Central memory CD8-positive, alpha-beta T cell (primary cell): ENCODE measurements around the gene HCK.

Source experiments
- ATAC-seq: fragments of 150-1000 bp; cut with Tn5 transposase; replicated peaks from 2 replicates; pipeline ENCODE4 v1.10.0; 2022; ENCODE audit warnings: mild to moderate bottlenecking, moderate FRiP score, moderate number of reproducible peaks; ENCODE audit not compliant: poor library complexity, severe bottlenecking; ENCODE audit errors: extremely low read depth
- DNase-seq, 2 donors: peaks; one replicate each; pipeline ENCODE4 v3.0.0; 2021; ENCODE audit warnings: low spot score in 2 of 2
- H3K27ac Mint-ChIP-seq: one replicate; pipeline ENCODE4 v1.8.0; 2022; ENCODE audit warnings: low read depth, mild to moderate bottlenecking, moderate library complexity, mixed read lengths
- H3K27me3 Mint-ChIP-seq: one replicate; pipeline ENCODE4 v1.8.0; 2022; ENCODE audit warnings: mixed read lengths
- H3K36me3 Mint-ChIP-seq: one replicate; pipeline ENCODE4 v1.8.0; 2022; ENCODE audit warnings: mild to moderate bottlenecking, moderate library complexity, mixed read lengths; ENCODE audit not compliant: insufficient read depth
- H3K4me1 Mint-ChIP-seq: one replicate; pipeline ENCODE4 v1.8.0; 2022; ENCODE audit warnings: mixed read lengths
- H3K4me3 Mint-ChIP-seq: one replicate; pipeline ENCODE4 v1.8.0; 2022; ENCODE audit warnings: mild to moderate bottlenecking, moderate library complexity, mixed read lengths
- H3K9me3 Mint-ChIP-seq: one replicate; pipeline ENCODE4 v1.8.0; 2022; ENCODE audit warnings: mixed read lengths

The HCK gene

DNA sequence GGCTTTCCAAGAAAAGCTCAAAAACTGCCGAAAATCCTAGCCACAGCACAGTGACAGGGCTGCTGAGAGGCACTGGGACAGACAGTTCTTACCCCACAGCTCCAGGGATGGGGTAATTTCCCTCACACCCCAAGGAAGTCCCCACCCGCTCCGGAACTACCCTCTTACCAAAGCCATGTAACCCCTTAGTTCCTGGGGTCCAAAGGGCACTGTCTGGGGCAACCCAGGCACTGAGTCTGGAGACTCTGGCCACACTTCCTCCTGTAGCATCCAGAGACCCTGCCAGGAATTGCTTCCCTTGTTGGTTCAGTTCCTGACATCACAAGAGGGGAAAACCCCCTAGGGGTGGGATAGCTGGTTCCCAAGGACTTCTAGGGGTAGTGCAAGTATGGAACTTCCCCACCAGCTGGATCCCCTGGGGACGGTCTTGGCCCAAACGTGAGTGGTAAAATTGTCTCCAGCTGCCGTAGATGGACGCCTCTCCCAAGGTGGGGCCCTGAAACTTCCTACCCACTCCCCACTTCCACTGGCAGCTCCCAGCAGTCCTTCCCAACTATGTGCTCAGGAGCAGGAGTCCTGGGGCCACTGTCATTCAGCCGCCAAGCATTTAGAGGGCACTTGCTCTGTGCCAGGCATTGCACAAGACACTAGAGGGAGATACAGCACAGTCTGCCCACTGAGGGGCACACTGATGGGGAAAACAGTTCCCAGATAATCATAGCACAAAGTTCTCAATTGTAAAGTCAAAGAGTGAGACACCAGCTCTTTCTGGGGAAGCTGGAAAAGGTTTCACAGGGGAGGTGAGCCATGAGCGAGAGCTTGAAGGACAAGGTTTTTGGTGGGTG lies 17.2 kb upstream of the HCK start:
- DNase-seq (no peak), ATAC-seq (no peak)
- Mint-ChIP-seq H3K4me3 (no peak overlapping the region), H3K27me3 (peaks cover 73% of the 10 kb centered on the region), H3K4me1 (no peaks in the 10 kb centered on the region), H3K36me3 (no peaks in the 10 kb centered on the region), H3K27ac (no peak overlapping the region), H3K9me3 (no peaks in the 10 kb centered on the region)

DNA sequence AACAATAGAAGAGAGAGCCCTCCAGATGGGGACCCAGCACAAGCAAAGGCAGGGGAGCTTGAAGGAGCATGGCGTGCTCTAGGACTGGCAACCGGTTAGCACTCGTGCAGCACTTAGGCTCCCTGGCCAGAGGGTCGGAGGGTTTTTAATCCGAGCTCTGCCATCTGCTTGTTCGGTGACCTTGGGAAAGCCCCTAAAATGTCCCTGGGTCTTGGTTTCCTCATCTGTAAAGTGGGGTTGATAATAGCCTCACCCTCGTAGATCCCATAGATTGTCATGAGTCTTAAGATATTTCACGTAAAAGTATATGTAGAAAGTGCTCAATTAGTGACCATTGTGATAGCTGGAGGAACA lies 16.6 kb upstream of the HCK start:
- Mint-ChIP-seq H3K4me3 (no peak overlapping the region), H3K9me3 (no peaks in the 10 kb centered on the region), H3K4me1 (no peaks in the 10 kb centered on the region), H3K36me3 (no peaks in the 10 kb centered on the region), H3K27ac (no peak overlapping the region), H3K27me3 (peaks cover 79% of the 10 kb centered on the region)
- ATAC-seq, result no peak
- DNase-seq, result no peak

DNA sequence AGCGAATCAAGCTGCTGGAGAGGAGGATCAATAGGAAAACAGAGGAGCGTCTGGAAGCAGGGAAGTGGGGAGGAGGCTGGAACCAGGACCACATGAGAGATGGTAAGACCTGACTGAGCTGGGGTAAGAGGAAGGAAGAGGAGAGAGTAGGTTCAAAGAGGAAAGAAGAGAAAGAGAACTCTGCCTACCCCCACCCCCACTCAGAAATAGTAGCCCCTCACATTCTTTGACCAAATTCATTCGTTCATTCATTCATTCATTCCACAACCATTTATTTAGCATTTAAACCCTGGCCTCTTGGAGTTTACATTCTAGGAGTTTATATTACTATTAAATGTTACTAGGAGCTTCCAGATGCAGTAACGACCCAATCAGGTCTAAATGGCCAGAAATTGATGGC lies 15.8 kb upstream of the HCK start:
- Mint-ChIP-seq H3K4me1 (peaks cover 3% of the 10 kb centered on the region), H3K9me3 (no peaks in the 10 kb centered on the region), H3K27ac (no peak overlapping the region), H3K36me3 (peaks cover 3% of the 10 kb centered on the region), H3K27me3 (peaks cover 87% of the 10 kb centered on the region), H3K4me3 (no peak overlapping the region)
- ATAC-seq, result no peak
- DNase-seq, result no peak

DNA sequence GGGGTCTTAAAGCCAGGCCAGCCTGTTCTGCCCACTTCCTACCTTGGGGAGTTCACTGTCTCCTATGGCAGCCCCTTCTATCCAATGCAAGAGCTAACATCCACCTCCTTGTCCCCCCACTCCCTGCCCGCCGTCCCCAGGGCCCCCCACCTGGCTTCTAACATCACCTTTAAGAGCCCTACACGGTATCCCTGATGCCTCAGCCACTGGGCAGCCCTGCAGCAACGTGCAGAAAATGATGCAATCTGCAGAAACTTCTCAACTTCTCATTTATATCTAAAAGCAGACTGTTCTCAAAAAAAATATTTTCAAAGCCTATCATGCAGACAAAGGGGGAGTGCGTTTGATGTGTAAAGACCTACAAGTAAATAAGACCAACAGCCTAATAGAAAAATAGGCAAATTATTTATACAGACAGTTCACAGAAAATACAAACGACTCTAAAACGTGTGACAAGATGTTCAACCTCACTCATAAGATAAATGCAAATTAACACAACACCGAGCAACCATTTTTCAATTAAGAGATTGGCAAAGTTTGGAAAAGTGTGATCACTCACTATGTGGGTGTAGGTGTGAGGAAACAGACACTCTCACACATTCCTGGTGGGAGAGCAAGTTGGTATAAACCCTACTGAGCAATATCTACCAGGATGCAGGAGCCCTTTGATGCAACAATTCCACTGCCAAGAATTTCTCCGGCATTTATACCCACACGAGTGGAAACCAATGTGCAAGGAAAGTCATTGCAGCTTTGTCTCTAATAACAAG lies 15.1 kb upstream of the HCK start:
- H3K4me1 Mint-ChIP-seq, result peaks cover 3% of the 10 kb centered on the region
- DNase-seq (no peak), ATAC-seq (no peak)
- H3K27me3 Mint-ChIP-seq, result peaks cover 93% of the 10 kb centered on the region
- no peak overlapping the region for H3K27ac Mint-ChIP-seq
- no peaks in the 10 kb centered on the region for H3K9me3 Mint-ChIP-seq
- peaks cover 3% of the 10 kb centered on the region for H3K36me3 Mint-ChIP-seq
- H3K4me3 Mint-ChIP-seq, result no peak overlapping the region

DNA sequence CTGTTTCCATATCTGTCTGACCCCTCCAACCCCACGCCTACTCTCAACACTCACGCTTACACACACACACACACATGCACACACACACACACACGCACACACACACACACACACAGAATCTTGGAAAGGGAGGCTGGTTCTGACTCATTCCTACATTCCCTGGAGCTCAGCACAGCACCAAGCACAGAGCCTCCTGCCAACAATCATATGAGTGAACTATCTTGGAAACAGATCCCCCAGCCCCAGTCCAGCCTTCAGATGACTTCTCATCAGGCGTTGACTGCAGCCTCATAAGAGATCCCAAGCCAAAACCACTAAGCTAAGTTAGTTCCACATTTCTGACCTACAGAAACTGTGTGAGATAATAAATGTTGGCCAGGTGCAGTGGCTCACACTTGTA lies 14.1 kb upstream of the HCK start:
- no peak for DNase-seq
- no peak overlapping the region for H3K27ac Mint-ChIP-seq

DNA sequence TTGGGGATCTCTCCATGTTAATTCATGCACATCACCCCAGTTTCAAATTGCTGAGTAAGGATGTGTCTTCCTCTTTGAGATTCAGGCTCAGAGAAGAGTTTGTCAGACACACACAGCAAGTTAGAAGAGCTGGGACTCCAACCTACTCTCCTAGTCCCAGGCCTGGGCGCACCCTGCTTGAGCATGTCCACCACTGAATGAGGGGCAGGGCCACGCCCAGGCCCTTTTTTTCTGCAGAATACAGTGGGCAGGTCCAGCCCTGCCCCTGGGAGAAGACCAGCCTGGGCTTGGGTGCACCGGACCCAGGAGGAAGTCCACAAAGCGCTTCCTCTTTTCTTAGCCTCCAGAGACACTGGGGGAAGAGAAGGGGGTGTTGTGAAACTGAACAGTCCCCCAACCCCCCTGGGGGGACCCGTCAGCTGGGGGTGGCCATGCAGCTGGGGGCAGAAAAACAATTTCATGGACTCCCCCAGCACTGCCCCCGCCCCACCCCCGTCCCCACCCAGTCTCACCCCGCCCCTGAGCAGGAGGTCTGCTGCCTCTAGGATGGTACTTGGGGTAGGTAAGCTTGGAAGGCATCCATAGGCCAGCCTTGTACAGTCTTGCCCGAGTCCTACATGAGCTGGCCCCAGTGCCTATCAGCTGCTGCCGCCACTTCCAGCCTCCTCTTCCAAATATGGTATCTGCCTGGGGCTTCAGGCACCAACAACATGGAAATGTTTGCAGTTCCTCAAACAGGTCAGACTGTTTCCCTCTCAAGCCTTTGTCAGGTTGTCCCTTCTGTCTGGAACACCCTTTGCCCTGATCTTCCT lies 11.7 kb upstream of the HCK start:
- ATAC-seq (peak; percentile 56), DNase-seq (no peak)
- H3K27me3 Mint-ChIP-seq, result peaks cover 88% of the 10 kb centered on the region
- H3K4me3 Mint-ChIP-seq, result no peak overlapping the region
- H3K27ac Mint-ChIP-seq, result no peak overlapping the region
- peaks cover 3% of the 10 kb centered on the region for H3K4me1 Mint-ChIP-seq
- H3K9me3 Mint-ChIP-seq, result no peaks in the 10 kb centered on the region
- peaks cover 3% of the 10 kb centered on the region for H3K36me3 Mint-ChIP-seq

More for the DNA sequence above, 14.1 kb upstream of the HCK start:
- H3K4me3 Mint-ChIP-seq, result no peak overlapping the region
- no peak for ATAC-seq
- no peaks in the 10 kb centered on the region for H3K9me3 Mint-ChIP-seq
- peaks cover 91% of the 10 kb centered on the region for H3K27me3 Mint-ChIP-seq
- peaks cover 3% of the 10 kb centered on the region for H3K4me1 Mint-ChIP-seq
- H3K36me3 Mint-ChIP-seq, result peaks cover 3% of the 10 kb centered on the region

DNA sequence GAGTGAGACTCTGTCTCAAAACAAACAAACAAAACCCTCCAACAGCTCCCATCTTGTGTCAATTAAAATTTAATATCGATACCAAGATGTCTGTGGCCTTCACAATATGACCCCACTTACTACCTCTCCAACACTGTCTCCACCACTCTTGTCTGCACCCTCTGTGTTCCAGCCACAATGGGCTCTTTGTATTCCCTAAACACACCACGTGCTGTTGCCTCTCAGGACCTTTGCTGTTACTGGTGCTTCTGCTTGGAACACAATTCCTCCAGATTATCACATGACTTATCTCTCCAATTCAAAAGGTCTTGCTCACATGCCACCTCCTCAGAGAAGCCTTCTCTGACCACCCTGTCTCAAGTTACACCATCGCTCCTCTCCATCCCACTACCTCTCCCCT lies 6.0 kb upstream of the HCK start:
- no peak overlapping the region for H3K27ac Mint-ChIP-seq
- no peaks in the 10 kb centered on the region for H3K36me3 Mint-ChIP-seq
- DNase-seq (no peak), ATAC-seq (no peak)
- H3K9me3 Mint-ChIP-seq, result no peaks in the 10 kb centered on the region
- peaks cover 92% of the 10 kb centered on the region for H3K27me3 Mint-ChIP-seq
- H3K4me3 Mint-ChIP-seq, result no peak overlapping the region
- peaks cover under 1% of the 10 kb centered on the region for H3K4me1 Mint-ChIP-seq

DNA sequence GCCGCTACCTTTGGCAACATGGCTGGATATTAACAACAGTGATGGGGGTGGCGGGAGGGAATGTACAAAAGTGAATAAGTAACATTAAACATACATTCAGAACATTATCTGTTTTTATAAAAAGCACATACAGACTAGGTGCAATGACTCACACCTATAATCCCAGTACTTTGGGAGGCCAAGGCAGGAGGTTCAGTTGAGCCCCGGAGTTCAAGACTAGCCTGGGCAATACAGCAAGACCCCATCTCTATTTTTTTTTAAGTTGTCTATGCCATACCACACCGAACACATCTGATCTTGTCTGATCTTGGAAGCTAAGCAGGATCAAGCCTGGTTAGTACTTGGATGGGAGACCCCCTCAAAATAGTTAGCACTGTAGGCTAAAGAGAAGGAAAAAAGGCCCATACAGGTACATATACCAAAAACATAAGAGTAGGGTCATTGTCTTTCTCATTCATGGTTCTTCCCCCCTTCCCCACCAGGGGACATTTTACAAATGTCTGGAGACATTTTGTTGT lies 1.7 kb upstream of the HCK start:
- H3K27ac Mint-ChIP-seq, result no peak overlapping the region
- ATAC-seq, result no peak
- H3K27me3 Mint-ChIP-seq, result peaks cover 98% of the 10 kb centered on the region
- peaks cover 3% of the 10 kb centered on the region for H3K36me3 Mint-ChIP-seq
- no peak overlapping the region for H3K4me3 Mint-ChIP-seq
- peaks cover 14% of the 10 kb centered on the region for H3K4me1 Mint-ChIP-seq
- DNase-seq, result no peak
- H3K9me3 Mint-ChIP-seq, result no peaks in the 10 kb centered on the region

DNA sequence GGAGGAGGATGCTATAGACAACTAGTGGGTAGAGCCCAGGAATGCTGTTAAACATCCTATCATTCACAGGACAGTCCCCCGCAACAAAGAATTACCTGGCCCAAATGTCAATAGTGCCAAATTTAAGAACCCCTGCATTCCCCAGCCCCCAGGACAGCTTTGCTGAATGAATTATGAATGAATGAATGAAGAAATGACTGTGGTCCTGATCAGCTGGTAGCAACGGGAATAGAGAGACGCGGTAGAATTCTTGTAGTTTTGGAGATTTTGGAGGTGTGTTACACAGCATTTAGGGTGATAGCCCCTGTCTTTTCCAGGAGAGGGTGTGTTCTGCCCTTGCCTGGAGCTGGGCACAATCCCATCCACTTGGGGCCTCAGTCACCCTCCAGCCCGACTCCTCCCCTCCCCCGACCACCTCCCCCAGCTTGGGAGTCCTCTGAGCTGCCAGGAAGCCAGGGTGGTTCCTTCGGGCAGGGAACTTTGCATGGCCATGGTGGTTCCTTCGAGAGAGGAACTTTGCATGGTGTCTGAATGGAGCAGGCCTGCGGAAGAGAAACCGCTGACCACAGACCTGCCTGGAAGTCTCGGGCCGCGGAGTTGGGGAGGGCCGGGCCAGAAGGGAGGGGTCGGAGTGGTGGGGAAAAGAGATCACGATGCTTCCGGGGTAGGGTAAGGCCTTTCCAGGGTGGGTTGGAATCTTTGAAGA lies 1.0 kb upstream of the HCK start:
- ATAC-seq (peak; percentile 32), DNase-seq (no peak)
- H3K27me3 Mint-ChIP-seq, result peaks cover 96% of the 10 kb centered on the region
- no peaks in the 10 kb centered on the region for H3K9me3 Mint-ChIP-seq
- H3K36me3 Mint-ChIP-seq, result peaks cover 3% of the 10 kb centered on the region
- no peak overlapping the region for H3K27ac Mint-ChIP-seq
- H3K4me1 Mint-ChIP-seq, result peaks cover 14% of the 10 kb centered on the region
- peak overlapping the region; percentile 68 for H3K4me3 Mint-ChIP-seq

DNA sequence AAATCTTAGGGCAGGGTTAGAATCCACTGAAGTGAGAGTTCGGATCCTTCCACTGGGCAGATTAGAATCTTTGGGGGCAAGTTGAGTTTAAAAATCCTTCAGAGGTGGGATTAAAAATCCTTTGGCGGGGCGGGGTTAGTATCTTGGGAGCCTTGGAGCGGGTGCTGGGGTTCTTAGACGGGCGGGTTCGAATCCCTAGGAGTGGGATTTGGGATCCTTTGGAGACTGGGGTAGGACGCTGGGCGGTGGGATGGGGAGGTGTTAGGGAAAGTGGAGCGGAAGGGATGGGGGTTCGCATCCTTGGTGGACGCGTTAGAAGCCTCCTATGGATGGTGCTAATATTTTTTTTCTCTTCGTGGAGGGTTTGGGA lies 337 bp upstream of the HCK start:
- ATAC-seq (no peak), DNase-seq (no peak)
- no peaks in the 10 kb centered on the region for H3K9me3 Mint-ChIP-seq
- peaks cover 3% of the 10 kb centered on the region for H3K36me3 Mint-ChIP-seq
- peak overlapping the region; percentile 57 for H3K27ac Mint-ChIP-seq
- H3K4me1 Mint-ChIP-seq, result peaks cover 14% of the 10 kb centered on the region
- peaks cover 93% of the 10 kb centered on the region for H3K27me3 Mint-ChIP-seq
- peak overlapping the region; percentile 68 for H3K4me3 Mint-ChIP-seq

DNA sequence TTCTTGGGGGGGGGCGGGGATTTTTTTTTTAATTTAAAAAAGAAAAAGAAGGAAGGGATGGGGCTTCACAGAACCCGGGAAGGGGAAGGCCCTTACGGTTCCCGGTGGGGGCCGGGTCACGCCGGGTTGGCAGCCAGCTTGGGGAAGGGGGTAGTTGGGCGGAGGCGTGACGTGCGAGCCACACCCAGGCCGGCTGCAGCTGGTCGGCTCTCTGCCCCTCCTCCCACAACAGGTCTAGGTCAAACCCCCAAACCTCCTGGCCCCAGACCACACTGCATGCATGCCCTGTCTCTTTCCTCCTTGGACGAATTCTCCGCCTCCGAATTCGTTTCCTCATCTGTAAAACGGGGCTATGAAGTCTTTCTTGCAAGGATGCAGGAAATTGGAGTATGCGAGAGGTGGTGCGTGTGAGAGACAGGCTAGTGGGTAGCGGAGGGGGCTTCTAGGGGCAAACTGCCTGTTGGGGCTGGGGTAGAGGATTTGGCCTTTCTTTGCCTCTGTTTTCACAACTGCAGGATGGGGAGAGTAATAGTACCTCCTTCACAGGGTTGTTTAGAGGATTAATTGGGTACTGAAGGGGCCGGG lies 828 bp downstream of the HCK start:
- ATAC-seq, result peak; percentile 24

DNA sequence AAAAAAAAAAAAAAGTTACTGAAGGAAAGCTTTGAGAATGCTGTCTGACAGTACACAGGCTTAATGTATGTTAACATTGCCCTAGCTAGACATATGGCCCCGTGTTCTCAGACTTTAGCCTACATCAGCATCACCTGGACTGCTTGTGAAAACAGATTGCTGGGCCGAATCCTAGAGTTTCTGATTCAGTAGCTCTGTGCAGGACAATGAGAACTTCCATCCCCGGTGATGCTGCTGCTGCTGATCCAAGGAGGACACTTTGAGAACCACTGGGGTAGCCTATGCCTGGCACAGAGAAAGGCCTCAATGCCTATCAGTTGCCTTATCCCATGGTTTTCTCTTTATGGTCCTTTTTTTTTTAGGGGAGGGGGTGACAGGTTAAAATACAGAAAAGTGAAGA lies 1.6 kb downstream of the HCK start:
- H3K4me3 Mint-ChIP-seq, result no peak overlapping the region
- peaks cover 14% of the 10 kb centered on the region for H3K4me1 Mint-ChIP-seq
- ATAC-seq (no peak), DNase-seq (no peak)
- peaks cover 3% of the 10 kb centered on the region for H3K36me3 Mint-ChIP-seq
- no peak overlapping the region for H3K27ac Mint-ChIP-seq
- no peaks in the 10 kb centered on the region for H3K9me3 Mint-ChIP-seq
- peaks cover 94% of the 10 kb centered on the region for H3K27me3 Mint-ChIP-seq

More for the DNA sequence above, 828 bp downstream of the HCK start:
- H3K4me1 Mint-ChIP-seq, result peaks cover 14% of the 10 kb centered on the region
- no peak for DNase-seq
- peaks cover 94% of the 10 kb centered on the region for H3K27me3 Mint-ChIP-seq
- peak overlapping the region; percentile 43 for H3K4me3 Mint-ChIP-seq
- no peak overlapping the region for H3K27ac Mint-ChIP-seq
- no peaks in the 10 kb centered on the region for H3K9me3 Mint-ChIP-seq
- H3K36me3 Mint-ChIP-seq, result peaks cover 3% of the 10 kb centered on the region
